ENCODE results near the gene CENPF. TPM values are rescaled to one million over a fixed set of nuclear protein-coding genes. Genes with fewer than 3 reads are reported as not detected.
"Not testable (repeated sequence)": the region's sequence is repeated elsewhere in the genome, so short reads cannot be mapped to it uniquely, and the experiment has no call there.

CENPF gene
- polyA plus RNA-seq, 2 donors, result 7.0 to 15.9 TPM

DNA sequence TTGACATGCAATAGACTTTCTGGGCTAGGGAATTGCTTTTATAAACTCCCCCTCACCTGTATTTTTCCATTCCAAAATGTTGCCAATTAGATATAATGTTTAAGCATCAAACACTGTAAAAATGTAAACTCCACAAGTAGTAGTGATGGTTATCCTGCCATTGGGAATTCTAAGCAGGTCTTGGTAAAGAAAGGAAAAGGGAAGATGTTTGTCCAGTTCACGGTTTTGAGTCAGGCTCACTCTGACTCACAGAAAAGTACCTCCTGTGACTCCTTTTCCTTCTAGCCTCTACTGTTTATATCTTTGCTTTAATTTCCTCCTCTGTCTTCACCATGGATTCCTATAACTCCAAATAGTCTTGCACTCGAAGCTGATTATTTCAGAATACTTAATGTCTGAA is 32.6 kb upstream of the CENPF start:
- no peaks in the 10 kb centered on the region for H3K27me3 ChIP-seq (ENCODE audit: control insufficient read depth in 1 of 2, insufficient read depth in 2 of 2, low read length in 2 of 2)
- no peaks in the 10 kb centered on the region for H3K9me3 ChIP-seq (ENCODE audit: control insufficient read depth in 2 of 2, insufficient read depth in 1 of 2, low read depth in 1 of 2, low read length in 1 of 2)
- H3K36me3 ChIP-seq (ENCODE audit: control insufficient read depth in 2 of 2, insufficient read depth in 2 of 2, low read length in 1 of 2), result no peaks in the 10 kb centered on the region
- H3K27ac ChIP-seq (ENCODE audit: low read depth in 2 of 2, low read length in 1 of 2), result no peak overlapping the region
- H3K4me1 ChIP-seq (ENCODE audit: control insufficient read depth in 2 of 2, insufficient read depth in 2 of 2, low read length in 1 of 2), result peaks cover 0 to 6% of the 10 kb centered on the region in 2 donors
- 40 to 53% methylated on average over 2 of the region's 2 CpGs for WGBS, 2 donors
- no peak overlapping the region for H3K4me3 ChIP-seq (ENCODE audit: low read depth in 1 of 2, low read length in 2 of 2)

DNA sequence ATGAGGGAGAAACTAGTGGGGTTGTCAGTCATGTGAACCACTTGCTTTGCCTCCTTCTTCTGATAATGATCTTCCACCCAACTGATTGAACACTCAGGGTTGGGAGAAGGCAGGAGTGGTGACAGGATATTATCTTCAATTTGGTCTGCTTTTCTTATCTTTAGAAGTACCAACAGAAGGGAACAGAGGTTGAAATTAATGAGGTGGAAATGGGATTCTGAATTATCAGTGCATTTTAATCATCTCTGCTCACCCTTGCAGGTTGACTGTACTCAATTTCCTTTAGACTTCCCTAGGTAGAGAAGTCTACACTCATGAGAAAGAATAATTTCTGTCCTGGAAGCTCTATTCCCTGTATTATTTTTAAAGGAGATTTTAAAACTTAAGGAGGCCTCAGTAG is 31.7 kb upstream of the CENPF start:
- H3K27me3 ChIP-seq (ENCODE audit: control insufficient read depth in 1 of 2, insufficient read depth in 2 of 2, low read length in 2 of 2), result no peaks in the 10 kb centered on the region
- peaks cover 0 to 6% of the 10 kb centered on the region in 2 donors for H3K4me1 ChIP-seq (ENCODE audit: control insufficient read depth in 2 of 2, insufficient read depth in 2 of 2, low read length in 1 of 2)
- H3K4me3 ChIP-seq (ENCODE audit: low read depth in 1 of 2, low read length in 2 of 2), result no peak overlapping the region
- no peak overlapping the region for H3K27ac ChIP-seq (ENCODE audit: low read depth in 2 of 2, low read length in 1 of 2)
- H3K9me3 ChIP-seq (ENCODE audit: control insufficient read depth in 2 of 2, insufficient read depth in 1 of 2, low read depth in 1 of 2, low read length in 1 of 2), result no peaks in the 10 kb centered on the region
- H3K36me3 ChIP-seq (ENCODE audit: control insufficient read depth in 2 of 2, insufficient read depth in 2 of 2, low read length in 1 of 2), result no peaks in the 10 kb centered on the region

DNA sequence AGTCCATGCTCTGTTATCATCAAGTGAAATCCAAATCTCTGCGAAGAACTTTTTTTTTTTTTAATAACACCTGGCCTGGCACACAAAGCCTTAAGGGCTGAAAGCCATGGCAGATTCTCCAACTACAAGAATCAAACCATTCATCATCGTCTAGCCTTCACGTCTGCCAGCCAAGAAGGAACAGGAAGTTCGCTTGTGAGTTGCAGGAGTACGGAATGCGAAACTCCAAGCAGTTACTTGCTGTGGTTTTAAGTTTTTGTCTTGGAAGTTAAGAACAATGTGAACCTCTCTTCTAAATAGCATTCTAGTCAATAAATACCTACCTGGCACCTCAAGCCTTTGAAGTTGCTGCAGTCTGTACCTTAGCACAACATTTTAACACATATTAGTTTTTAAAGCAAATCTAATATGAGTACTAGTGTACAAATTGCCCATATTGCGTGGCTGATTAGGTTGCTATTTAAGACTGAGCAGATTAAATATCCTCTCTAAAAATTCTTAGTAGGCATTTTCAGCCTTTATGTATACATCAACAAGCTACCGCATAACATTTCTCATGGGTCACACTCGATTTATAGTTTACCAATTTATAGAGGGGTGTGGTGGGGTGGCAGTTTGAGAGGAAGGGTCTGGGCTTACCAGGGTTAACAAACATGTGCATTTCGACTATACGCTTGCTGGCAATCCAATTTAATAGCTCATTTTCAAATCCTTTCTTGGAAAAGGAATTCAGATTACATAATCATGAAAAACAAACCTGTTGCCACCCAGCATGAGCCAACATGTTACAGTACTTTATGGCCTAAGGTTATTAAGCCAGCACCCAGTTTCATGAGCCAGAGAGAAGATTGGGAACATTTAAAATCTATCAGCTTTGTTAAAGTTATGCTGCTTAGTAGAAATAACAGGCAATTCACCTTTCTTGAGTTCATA is 29.3 kb upstream of the CENPF start:
- peaks cover 0 to 6% of the 10 kb centered on the region in 2 donors for H3K4me1 ChIP-seq (ENCODE audit: control insufficient read depth in 2 of 2, insufficient read depth in 2 of 2, low read length in 1 of 2)
- peaks cover 0 to 6% of the 10 kb centered on the region in 2 donors for H3K9me3 ChIP-seq (ENCODE audit: control insufficient read depth in 2 of 2, insufficient read depth in 1 of 2, low read depth in 1 of 2, low read length in 1 of 2)
- WGBS, 2 donors, result 39 to 60% methylated on average over 11 of the region's 11 CpGs
- H3K36me3 ChIP-seq (ENCODE audit: control insufficient read depth in 2 of 2, insufficient read depth in 2 of 2, low read length in 1 of 2), result no peaks in the 10 kb centered on the region
- no peaks in the 10 kb centered on the region for H3K27me3 ChIP-seq (ENCODE audit: control insufficient read depth in 1 of 2, insufficient read depth in 2 of 2, low read length in 2 of 2)
- H3K27ac ChIP-seq (ENCODE audit: low read depth in 2 of 2, low read length in 1 of 2), result peak overlapping the region; percentile 51 to 70
- no peak overlapping the region for H3K4me3 ChIP-seq (ENCODE audit: low read depth in 1 of 2, low read length in 2 of 2)

DNA sequence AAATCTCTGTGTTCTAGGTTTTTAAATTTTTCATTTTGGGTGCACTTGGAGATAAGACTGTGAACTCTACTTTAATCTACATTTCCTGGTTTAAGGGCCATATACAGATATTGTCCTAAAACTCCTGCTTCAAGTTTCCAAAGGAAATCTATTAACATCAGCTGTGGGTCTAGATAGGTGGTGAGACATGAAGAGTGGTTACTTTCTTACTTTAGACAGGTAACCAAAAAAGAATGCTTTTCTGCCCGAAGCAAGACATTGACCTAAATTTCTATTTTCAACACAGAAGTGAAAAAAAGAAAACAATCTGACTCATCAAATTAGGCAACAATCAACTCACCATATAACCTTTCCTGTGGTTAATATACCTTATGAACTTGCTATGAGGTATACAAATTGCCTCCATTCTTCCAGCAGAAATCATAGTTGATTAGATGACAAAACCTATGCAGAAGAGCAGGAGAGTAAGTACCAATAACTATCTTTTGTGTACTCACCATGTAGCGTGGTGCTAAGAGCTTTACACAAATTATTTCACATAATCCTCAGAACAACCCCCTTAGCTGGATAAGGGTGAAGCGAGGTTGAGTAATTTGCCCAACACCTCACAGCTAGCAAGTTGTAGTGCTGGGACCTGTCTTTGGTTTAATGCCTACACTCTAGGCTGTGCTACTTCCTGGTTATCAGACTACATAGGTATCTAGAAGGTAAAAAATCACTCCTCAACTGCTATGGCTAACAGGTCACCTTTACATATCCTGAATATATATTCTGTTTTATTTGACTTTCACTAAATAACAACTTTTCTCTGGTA is 28.2 kb upstream of the CENPF start:
- H3K9me3 ChIP-seq (ENCODE audit: control insufficient read depth in 2 of 2, insufficient read depth in 1 of 2, low read depth in 1 of 2, low read length in 1 of 2), result peaks cover 0 to 6% of the 10 kb centered on the region in 2 donors
- H3K36me3 ChIP-seq (ENCODE audit: control insufficient read depth in 2 of 2, insufficient read depth in 2 of 2, low read length in 1 of 2), result no peaks in the 10 kb centered on the region
- WGBS, 2 donors, result 56 to 66% methylated on average over 3 of the region's 3 CpGs
- peaks cover 0 to 3% of the 10 kb centered on the region in 2 donors for H3K4me1 ChIP-seq (ENCODE audit: control insufficient read depth in 2 of 2, insufficient read depth in 2 of 2, low read length in 1 of 2)
- no peaks in the 10 kb centered on the region for H3K27me3 ChIP-seq (ENCODE audit: control insufficient read depth in 1 of 2, insufficient read depth in 2 of 2, low read length in 2 of 2)
- H3K4me3 ChIP-seq (ENCODE audit: low read depth in 1 of 2, low read length in 2 of 2), result no peak overlapping the region
- peak overlapping the region in 1 of 2 donors; percentile 56 for H3K27ac ChIP-seq (ENCODE audit: low read depth in 2 of 2, low read length in 1 of 2)

DNA sequence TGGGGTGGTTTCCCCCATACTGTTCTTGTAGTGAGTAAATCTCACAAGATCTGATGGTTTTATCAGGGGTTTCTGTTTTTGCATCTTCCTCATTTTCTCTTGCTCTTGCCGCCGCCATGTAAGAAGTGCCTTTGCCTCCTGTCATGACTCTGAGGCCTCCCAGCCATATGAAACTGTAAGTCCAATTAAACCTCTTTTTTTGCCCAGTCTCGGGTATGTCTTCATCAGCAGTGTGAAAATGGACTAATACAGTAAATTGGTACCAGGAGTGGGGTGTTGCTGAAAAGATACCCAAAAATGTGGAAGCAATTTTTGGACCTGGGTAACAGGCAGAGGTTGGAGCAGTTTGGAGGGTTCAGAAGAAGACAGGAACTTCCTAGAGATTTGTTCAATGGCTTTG is 26.9 kb upstream of the CENPF start:
- not testable (repeated sequence) for H3K4me3 ChIP-seq (ENCODE audit: low read depth in 1 of 2, low read length in 2 of 2); H3K9me3 ChIP-seq (ENCODE audit: control insufficient read depth in 2 of 2, insufficient read depth in 1 of 2, low read depth in 1 of 2, low read length in 1 of 2); H3K36me3 ChIP-seq (ENCODE audit: control insufficient read depth in 2 of 2, insufficient read depth in 2 of 2, low read length in 1 of 2); H3K4me1 ChIP-seq (ENCODE audit: control insufficient read depth in 2 of 2, insufficient read depth in 2 of 2, low read length in 1 of 2); H3K27me3 ChIP-seq (ENCODE audit: control insufficient read depth in 1 of 2, insufficient read depth in 2 of 2, low read length in 2 of 2); H3K27ac ChIP-seq (ENCODE audit: low read depth in 2 of 2, low read length in 1 of 2)
- 86 to 89% methylated on average over 3 of the region's 3 CpGs for WGBS, 2 donors

DNA sequence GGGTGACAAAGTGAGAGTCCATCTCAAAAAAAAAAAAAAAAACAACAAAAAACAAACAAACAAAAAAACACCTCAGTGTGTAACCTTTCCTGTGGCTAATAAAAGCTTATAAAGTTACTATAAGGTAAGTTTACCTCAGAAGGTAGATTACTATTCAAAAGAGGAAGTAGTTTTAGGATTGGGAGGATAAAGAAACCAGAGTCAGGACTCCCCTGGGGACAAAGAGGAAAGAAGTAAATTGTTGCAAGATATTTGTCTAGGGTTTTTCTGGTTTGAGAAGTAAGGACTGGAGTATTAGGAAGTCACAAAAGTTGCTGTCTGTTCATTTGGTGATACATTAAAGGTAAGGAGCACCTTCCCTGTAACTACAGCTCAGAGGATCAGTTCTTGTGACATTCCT is 23.8 kb upstream of the CENPF start:
- Histone ChIP-seq H3K9me3 (ENCODE audit: control insufficient read depth in 2 of 2, insufficient read depth in 1 of 2, low read depth in 1 of 2, low read length in 1 of 2) (peaks cover 0 to 6% of the 10 kb centered on the region in 2 donors), H3K27ac (ENCODE audit: low read depth in 2 of 2, low read length in 1 of 2) (no peak overlapping the region), H3K4me1 (ENCODE audit: control insufficient read depth in 2 of 2, insufficient read depth in 2 of 2, low read length in 1 of 2) (peaks cover 0 to 2% of the 10 kb centered on the region in 2 donors), H3K4me3 (ENCODE audit: low read depth in 1 of 2, low read length in 2 of 2) (no peak overlapping the region), H3K27me3 (ENCODE audit: control insufficient read depth in 1 of 2, insufficient read depth in 2 of 2, low read length in 2 of 2) (no peaks in the 10 kb centered on the region), H3K36me3 (ENCODE audit: control insufficient read depth in 2 of 2, insufficient read depth in 2 of 2, low read length in 1 of 2) (no peaks in the 10 kb centered on the region)

DNA sequence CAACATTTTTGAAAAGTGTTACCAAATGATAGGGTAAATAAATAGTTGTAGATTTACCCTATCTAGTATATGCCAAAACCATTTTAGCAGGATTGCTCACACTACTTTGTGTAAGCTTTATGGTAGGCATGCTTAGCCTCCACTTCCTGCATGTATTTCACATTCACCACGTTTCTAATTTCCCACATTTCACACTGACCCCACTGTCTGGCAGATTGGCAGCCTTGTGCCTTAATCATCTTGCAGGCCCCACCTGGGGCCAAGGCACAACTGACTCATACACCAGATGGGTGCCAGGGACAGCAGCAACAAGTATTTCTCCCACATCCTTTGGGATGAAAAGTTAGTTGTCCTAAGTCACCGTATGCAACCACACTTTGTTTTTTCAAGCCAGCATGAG is 21.2 kb upstream of the CENPF start:
- no peak overlapping the region for H3K27ac ChIP-seq (ENCODE audit: low read depth in 2 of 2, low read length in 1 of 2)
- H3K4me1 ChIP-seq (ENCODE audit: control insufficient read depth in 2 of 2, insufficient read depth in 2 of 2, low read length in 1 of 2), result peaks cover 0 to 2% of the 10 kb centered on the region in 2 donors
- H3K4me3 ChIP-seq (ENCODE audit: low read depth in 1 of 2, low read length in 2 of 2), result no peak overlapping the region
- no peaks in the 10 kb centered on the region for H3K36me3 ChIP-seq (ENCODE audit: control insufficient read depth in 2 of 2, insufficient read depth in 2 of 2, low read length in 1 of 2)
- H3K27me3 ChIP-seq (ENCODE audit: control insufficient read depth in 1 of 2, insufficient read depth in 2 of 2, low read length in 2 of 2), result no peaks in the 10 kb centered on the region
- 27 to 35% methylated on average over 2 of the region's 2 CpGs for WGBS, 2 donors
- peaks cover 0 to 5% of the 10 kb centered on the region in 2 donors for H3K9me3 ChIP-seq (ENCODE audit: control insufficient read depth in 2 of 2, insufficient read depth in 1 of 2, low read depth in 1 of 2, low read length in 1 of 2)

DNA sequence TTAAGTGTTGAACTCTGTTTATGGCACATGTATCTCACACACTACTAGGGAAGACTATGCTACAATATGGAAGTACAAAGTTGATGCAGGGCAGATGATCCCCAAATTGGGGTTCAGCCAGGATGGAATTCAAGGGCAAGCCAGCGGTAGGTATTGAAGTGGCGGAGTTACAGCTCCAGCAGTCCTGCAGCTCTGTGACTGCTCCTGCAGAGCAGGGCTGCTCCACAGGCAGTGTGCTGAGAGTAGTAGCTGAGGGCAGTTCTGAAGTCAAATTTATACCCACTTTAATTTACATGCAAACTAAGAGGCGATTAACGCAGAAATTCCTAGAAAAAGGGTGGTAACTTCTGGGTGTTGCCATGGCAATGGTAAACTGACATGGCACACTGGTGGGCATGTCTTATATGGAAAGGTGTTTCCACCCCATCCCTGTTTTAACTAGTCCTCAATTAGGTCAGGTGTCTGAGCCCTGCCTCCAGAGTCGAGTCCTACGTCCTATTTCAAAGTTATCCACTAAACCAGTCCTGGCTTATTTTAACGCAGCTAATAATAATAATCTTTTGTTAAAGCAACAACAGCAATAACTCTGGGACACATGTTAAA is 20.6 kb upstream of the CENPF start:
- no peaks in the 10 kb centered on the region for H3K27me3 ChIP-seq (ENCODE audit: control insufficient read depth in 1 of 2, insufficient read depth in 2 of 2, low read length in 2 of 2)
- WGBS, 2 donors, result 74 to 75% methylated on average over 7 of the region's 7 CpGs
- no peak overlapping the region for H3K27ac ChIP-seq (ENCODE audit: low read depth in 2 of 2, low read length in 1 of 2)
- no peaks in the 10 kb centered on the region for H3K36me3 ChIP-seq (ENCODE audit: control insufficient read depth in 2 of 2, insufficient read depth in 2 of 2, low read length in 1 of 2)
- H3K9me3 ChIP-seq (ENCODE audit: control insufficient read depth in 2 of 2, insufficient read depth in 1 of 2, low read depth in 1 of 2, low read length in 1 of 2), result no peaks in the 10 kb centered on the region
- peaks cover 0 to 2% of the 10 kb centered on the region in 2 donors for H3K4me1 ChIP-seq (ENCODE audit: control insufficient read depth in 2 of 2, insufficient read depth in 2 of 2, low read length in 1 of 2)
- H3K4me3 ChIP-seq (ENCODE audit: low read depth in 1 of 2, low read length in 2 of 2), result no peak overlapping the region

DNA sequence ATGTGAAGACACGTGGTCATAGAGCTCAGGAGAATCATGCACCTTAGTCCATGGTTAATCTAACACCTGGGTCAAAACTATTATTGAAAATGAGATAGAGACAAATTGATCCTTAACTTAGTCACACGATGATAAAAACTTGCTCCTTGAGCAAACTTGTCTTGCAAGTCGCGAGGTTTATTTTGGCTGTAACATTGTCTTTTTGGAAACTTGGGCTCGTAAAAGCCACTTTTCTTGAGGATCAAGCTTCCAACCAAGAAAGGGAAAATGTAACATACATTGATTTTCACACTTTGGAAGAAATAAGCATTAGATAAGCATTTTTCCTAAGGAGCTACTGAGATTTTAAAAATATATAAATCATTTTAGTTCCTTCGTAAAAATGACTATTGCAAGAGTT is 19.9 kb upstream of the CENPF start:
- Histone ChIP-seq H3K9me3 (ENCODE audit: control insufficient read depth in 2 of 2, insufficient read depth in 1 of 2, low read depth in 1 of 2, low read length in 1 of 2) (no peaks in the 10 kb centered on the region), H3K27ac (ENCODE audit: low read depth in 2 of 2, low read length in 1 of 2) (no peak overlapping the region)
- WGBS, 2 donors, result 52 to 64% methylated on average over 6 of the region's 6 CpGs

More for the DNA sequence above, 19.9 kb upstream of the CENPF start:
- Histone ChIP-seq H3K27me3 (ENCODE audit: control insufficient read depth in 1 of 2, insufficient read depth in 2 of 2, low read length in 2 of 2) (no peaks in the 10 kb centered on the region), H3K4me1 (ENCODE audit: control insufficient read depth in 2 of 2, insufficient read depth in 2 of 2, low read length in 1 of 2) (peaks cover 0 to 2% of the 10 kb centered on the region in 2 donors), H3K4me3 (ENCODE audit: low read depth in 1 of 2, low read length in 2 of 2) (no peak overlapping the region), H3K36me3 (ENCODE audit: control insufficient read depth in 2 of 2, insufficient read depth in 2 of 2, low read length in 1 of 2) (no peaks in the 10 kb centered on the region)
